GM12872 (cell line): ENCODE data around the gene CDH13.

Source experiments
- TF ChIP-seq, protein P1 (sequence below): IDR thresholded peaks from 3 replicates; pipeline ENCODE4 v1.5.1; 2011; ENCODE audit warnings: low read depth, mild to moderate bottlenecking, low read length, moderate library complexity; ENCODE audit not compliant: insufficient read depth

The CDH13 gene

DNA sequence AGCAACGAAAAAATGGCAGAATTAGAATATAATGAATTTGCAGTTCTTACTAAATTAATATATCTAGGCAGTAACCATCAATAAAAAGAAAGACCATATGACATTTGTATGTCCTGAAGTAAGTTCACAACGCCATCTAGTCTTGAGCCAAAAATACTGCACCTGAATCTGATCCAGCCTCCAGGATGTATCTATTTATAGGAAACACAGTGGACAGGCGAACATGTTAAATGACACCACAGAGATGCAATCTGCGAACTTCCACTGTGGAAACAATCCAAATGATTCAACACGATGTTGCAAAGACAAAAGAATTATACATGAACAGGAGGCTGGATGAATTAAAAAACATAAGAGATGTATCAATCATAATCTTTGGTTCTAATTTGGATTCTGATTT is 197.6 kb downstream of the CDH13 start:
- TF ChIP-seq, protein P1, sequence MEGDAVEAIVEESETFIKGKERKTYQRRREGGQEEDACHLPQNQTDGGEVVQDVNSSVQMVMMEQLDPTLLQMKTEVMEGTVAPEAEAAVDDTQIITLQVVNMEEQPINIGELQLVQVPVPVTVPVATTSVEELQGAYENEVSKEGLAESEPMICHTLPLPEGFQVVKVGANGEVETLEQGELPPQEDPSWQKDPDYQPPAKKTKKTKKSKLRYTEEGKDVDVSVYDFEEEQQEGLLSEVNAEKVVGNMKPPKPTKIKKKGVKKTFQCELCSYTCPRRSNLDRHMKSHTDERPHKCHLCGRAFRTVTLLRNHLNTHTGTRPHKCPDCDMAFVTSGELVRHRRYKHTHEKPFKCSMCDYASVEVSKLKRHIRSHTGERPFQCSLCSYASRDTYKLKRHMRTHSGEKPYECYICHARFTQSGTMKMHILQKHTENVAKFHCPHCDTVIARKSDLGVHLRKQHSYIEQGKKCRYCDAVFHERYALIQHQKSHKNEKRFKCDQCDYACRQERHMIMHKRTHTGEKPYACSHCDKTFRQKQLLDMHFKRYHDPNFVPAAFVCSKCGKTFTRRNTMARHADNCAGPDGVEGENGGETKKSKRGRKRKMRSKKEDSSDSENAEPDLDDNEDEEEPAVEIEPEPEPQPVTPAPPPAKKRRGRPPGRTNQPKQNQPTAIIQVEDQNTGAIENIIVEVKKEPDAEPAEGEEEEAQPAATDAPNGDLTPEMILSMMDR, result no peak

DNA sequence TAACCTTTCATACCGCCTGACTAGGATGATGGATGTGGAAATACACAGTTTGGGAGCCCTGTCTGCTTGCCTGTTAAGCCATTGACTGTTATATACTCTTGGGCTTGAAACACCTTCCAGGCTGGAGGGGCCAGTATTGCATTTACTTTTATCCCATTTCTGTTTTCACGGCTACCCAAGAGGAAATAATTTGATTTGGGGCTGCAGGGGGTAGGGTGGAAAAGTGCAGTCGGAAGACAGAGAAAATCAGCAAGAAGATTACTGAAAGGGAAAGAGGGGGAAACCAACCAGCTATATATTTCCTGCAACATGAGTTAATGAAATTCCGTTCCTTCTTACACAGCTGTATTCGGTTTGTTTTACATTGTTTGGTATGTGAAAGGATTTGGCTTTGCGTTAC is 202.5 kb downstream of the CDH13 start:
- TF ChIP-seq, protein P1, result no peak

DNA sequence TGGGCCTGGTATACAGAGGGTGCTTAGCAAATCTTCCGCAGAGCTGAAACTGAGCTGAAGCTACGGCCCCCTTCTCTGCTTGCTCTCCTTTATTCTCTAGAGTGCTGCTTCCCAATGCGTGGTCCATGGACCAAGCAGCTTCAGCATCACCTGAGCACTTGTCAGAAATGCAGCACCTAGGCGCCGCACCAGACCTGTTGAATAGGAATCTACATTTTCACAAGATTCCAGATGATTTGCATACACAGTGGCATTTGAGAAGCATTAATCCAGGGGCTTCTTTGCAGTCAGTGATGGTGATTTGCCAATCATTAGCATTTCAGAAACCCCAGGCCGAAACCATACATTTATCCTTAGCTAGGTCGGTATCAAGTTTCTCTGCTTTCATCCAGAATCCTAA is 204.2 kb downstream of the CDH13 start:
- TF ChIP-seq, protein P1, result no peak

DNA sequence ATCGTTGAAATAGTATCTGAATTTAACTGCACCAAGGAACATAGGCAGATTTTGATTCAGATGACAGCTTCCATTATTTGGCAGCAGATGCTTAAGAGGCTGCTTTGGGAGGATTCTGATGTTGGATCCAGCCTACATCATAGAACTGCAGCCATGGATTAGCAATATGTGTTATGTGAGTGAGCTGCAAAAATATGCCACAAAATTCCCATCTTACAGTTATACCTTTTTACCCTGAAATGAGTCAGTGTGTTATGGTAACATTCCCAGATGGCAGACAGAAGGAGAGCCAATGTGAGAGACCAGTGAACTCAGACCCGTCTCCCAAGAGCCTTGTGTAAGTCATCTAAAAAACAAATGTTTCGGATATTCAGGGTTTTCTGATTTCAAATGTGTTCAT is 206.1 kb downstream of the CDH13 start:
- TF ChIP-seq, protein P1, result no peak

DNA sequence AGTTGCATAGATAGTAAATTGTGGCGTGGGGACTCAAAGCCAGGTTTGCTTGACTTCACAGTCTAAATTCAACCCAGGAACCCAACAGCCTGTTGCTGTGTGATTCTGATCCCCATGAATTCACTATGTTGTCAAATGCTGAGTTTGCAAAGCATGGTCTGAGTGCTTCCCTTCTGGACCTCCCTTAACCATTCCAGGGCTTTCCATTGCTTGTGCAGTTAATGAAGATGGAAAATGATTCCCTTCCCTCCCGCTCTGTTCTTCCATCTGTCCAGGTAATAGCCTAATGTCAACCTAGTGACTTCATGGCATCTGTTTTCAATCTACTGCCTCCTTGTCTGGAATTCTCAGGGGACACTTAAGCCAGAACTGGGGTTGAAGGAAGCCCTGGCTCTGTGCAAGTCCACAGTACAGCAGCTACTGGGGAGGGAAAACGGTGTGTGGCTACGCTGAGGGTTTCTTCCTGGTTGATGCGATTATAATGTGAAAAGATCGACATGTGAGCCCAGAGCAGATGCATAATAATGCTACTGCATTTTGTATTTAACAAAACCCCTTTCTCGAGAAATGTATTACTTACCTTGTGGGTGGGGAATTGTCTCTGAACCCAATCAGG is 206.7 kb downstream of the CDH13 start:
- TF ChIP-seq, protein P1, result no peak

DNA sequence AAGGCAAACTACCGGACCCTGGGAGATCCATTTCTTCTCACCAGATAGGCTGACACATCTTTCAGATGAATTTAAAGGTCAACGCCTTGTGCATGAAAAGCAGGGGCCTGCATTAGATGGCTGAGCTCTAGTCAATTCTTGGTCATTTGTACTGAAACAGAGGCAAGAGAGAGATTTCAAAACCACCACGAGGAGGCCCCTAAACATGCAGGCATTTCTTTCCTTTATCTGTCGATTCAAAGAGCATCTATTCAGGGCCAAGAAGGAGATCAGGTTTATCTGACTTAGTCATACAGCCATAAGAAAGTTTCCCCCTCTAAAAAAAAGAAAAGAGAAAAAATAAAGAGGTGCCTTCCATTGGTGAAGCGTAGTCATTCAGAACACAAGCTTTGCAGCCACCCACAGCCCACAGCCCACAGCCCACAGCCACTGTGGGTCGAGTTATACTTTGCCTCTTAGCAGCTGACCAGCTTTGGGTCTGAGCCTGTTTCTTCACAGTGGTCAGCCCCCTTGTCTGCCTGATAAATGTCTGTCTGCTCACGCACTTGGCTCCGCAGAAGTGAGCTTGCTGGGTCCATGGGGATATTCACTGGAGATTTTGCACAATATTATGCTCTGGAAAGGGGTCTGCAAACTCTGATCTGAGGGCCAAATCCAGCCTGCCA is 207.5 kb downstream of the CDH13 start:
- TF ChIP-seq, protein P1, result no peak

DNA sequence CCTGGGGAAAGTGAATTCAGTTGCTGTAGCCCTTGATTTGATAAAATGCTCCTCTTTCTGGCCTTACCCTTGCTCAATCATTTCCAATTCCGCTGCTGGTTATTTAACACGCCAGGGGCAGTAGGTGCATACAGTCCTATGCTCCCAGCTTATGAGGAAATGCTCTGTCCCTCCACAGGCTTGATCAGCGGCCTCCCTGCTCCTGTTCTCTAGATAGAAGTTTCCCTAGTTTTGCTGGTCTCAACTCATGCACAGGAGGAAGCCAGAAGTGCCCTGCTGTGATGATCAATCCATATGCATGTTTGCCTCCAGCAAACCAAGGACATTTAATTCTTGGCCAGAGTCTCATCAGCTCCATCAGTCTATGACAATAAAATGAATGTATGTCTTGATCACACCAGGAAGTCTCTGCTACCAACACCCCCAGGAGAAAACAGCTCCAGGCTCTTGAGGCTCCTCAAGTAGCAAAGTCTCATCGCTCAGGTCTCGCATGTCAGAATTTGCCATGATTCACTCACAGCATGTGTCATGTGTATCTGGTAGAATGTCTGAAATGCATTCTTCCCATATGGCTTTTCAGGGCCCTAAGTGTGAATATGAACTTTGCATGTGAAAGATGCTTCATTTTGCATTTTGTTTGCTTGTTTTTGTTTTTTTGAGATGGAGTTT is 208.9 kb downstream of the CDH13 start:
- TF ChIP-seq, protein P1, result no peak
